CD4-positive, alpha-beta T cell treated with Interleukin-6 at 100 ng/mL for 8 hours (primary cell): ENCODE data around the gene ADAMTS18.
"Not testable (repeated sequence)": the region's sequence is repeated elsewhere in the genome, so short reads cannot be mapped to it uniquely, and the experiment has no call there.

Experiments used
- DNase-seq: peaks from one replicate; pipeline ENCODE4 v3.0.0-alpha.2; 2020; ENCODE audit warnings: mixed read lengths, low spot score

The ADAMTS18 gene

GRCh38 chr16:77285676-77286075 is 149.2 kb downstream of the ADAMTS18 start:
- DNase-seq, result no peak

- no peak for DNase-seq
Observed at GRCh38 chr16:77282345-77282744, 152.5 kb downstream of the ADAMTS18 start.

GRCh38 chr16:77279316-77279715 is 155.5 kb downstream of the ADAMTS18 start:
- not testable (repeated sequence) for DNase-seq

GRCh38 chr16:77277571-77277970 is 157.3 kb downstream of the ADAMTS18 start:
- no peak for DNase-seq

GRCh38 chr16:77277141-77277540 is 157.7 kb downstream of the ADAMTS18 start:
- no peak for DNase-seq

GRCh38 chr16:77276661-77277060 is 158.2 kb downstream of the ADAMTS18 start:
- no peak for DNase-seq

- not testable (repeated sequence) for DNase-seq
Observed at GRCh38 chr16:77275303-77275702, 159.5 kb downstream of the ADAMTS18 start.

GRCh38 chr16:77273815-77274214 is 161.0 kb downstream of the ADAMTS18 start:
- DNase-seq, result no peak

GRCh38 chr16:77271532-77272426 is 163.1 kb downstream of the ADAMTS18 start:
- DNase-seq, result no peak

- DNase-seq, result not testable (repeated sequence)
Observed at GRCh38 chr16:77266185-77266584, 168.6 kb downstream of the ADAMTS18 start.

GRCh38 chr16:77262971-77263370 is 171.9 kb downstream of the ADAMTS18 start:
- no peak for DNase-seq

GRCh38 chr16:77250400-77250799 is 184.4 kb downstream of the ADAMTS18 start:
- DNase-seq, result no peak

- DNase-seq, result no peak
Observed at GRCh38 chr16:77246150-77246549, 188.7 kb downstream of the ADAMTS18 start.

GRCh38 chr16:77242471-77242870 is 192.4 kb downstream of the ADAMTS18 start:
- not testable (repeated sequence) for DNase-seq

- DNase-seq, result no peak
Observed at GRCh38 chr16:77238593-77238992, 196.2 kb downstream of the ADAMTS18 start.

- peak; percentile 86 for DNase-seq
Observed at GRCh38 chr16:77236063-77236511, 198.7 kb downstream of the ADAMTS18 start.

GRCh38 chr16:77234611-77235010 is 200.2 kb downstream of the ADAMTS18 start:
- no peak for DNase-seq

- DNase-seq, result no peak
Observed at GRCh38 chr16:77233799-77234519, 200.9 kb downstream of the ADAMTS18 start.
